MM.1S (cell line): ENCODE measurements around the gene ITCH.

Experiments
- CTCF ChIP-seq: fragments of 300-600 bp; sonication (generic); IDR thresholded peaks from 2 replicates; pipeline ENCODE4 v1.5.1; 2016; ENCODE audit warnings: antibody characterized with exemption, low read length, mixed read lengths
- EZH2 ChIP-seq: fragments of 300-600 bp; sonication (generic); optimal IDR thresholded peaks from 2 replicates; pipeline ENCODE3; 2017; ENCODE audit warnings: low read depth, mild to moderate bottlenecking, antibody characterized with exemption, low read length, mixed read lengths
- EZH2phosphoT487 ChIP-seq: fragments of 300-600 bp; sonication (generic); IDR thresholded peaks from 2 replicates; pipeline ENCODE4 v1.6.1; 2018; ENCODE audit warnings: antibody characterized with exemption, low read length

GRCh38 chr20:34337982-34338726 lies 24.9 kb upstream of the ITCH start:
- TF ChIP-seq CTCF (no peak), EZH2phosphoT487 (no peak), EZH2 (no peak)
